Kidney (tissue), 14 donors: ENCODE results near the gene FNDC1. TPM values are rescaled to one million over a fixed set of nuclear protein-coding genes. Genes with fewer than 3 reads are reported as not detected.

Experiments used
- DNase-seq, 5 donors: peaks; one replicate each; pipeline ENCODE4 v3.0.0-alpha.2; 2013 to 2020
- FAIRE-seq: peaks from 2 replicates; lab custom pipeline; 2012; peaks lifted over from hg19 to GRCh38; lab: Jason Lieb, UNC
- H3K27ac ChIP-seq, 2 donors: one replicate each; pipeline ENCODE4 v1.7.0; 2013; ENCODE audit warnings: low read depth in 2 of 2, low read length in 2 of 2, inconsistent platforms in 1 of 2
- H3K27me3 ChIP-seq: one replicate; pipeline ENCODE4 v1.7.1; 2013; ENCODE audit warnings: low read length, inconsistent platforms; ENCODE audit not compliant: control insufficient read depth, insufficient read depth
- H3K36me3 ChIP-seq, 3 donors: one replicate each; pipeline versions ENCODE4 v1.7.0 to v1.7.1; 2013; ENCODE audit warnings: low read length in 3 of 3, control low read depth in 1 of 3, inconsistent platforms in 1 of 3; ENCODE audit not compliant: insufficient read depth in 3 of 3, control insufficient read depth in 2 of 3
- H3K4me1 ChIP-seq, 3 donors: one replicate each; pipeline versions ENCODE4 v1.7.0 to v1.7.1; 2013; ENCODE audit warnings: low read length in 3 of 3, inconsistent platforms in 1 of 3, low read depth in 1 of 3; ENCODE audit not compliant: control insufficient read depth in 2 of 3, insufficient read depth in 2 of 3
- H3K4me3 ChIP-seq, 3 donors: one replicate each; pipeline versions ENCODE4 v1.7.0 to v1.8.1; 2013; ENCODE audit warnings: low read length in 3 of 3, control low read depth in 1 of 3, inconsistent platforms in 1 of 3
- H3K9ac ChIP-seq, 3 donors: one replicate each; pipeline versions ENCODE4 v1.7.0 to v1.7.1; 2013; ENCODE audit warnings: low read length in 3 of 3, control low read depth in 1 of 3, inconsistent platforms in 1 of 3
- H3K9me3 ChIP-seq, 3 donors: one replicate each; pipeline versions ENCODE4 v1.7.0 to v1.7.1; 2013; ENCODE audit warnings: low read length in 3 of 3, control low read depth in 1 of 3, inconsistent platforms in 1 of 3; ENCODE audit not compliant: control insufficient read depth in 2 of 3, insufficient read depth in 1 of 3
- intact Hi-C: fragments of 100-400 bp; cut with DNase I; formaldehyde crosslinking; loops from one replicate; pipeline ENCODE4 v1.11.1; 2022
- polyA plus RNA-seq: library from polyadenylated mRNA; stranded (reverse); fragments of 350-450 nt; fragmentation: Illumina TruSeq; extraction: RNeasy Lipid Tissue Mini Kit (QIAGEN cat#74804); gene quantifications from one replicate; pipeline ENCODE4 v1.2.3, GENCODE V29; 2014; ENCODE audit warnings: low read depth, low replicate concordance; ENCODE audit not compliant: insufficient read depth
- total RNA-seq: library from RNA; stranded (reverse); fragmentation: NEBNext Ultra II Directional; extraction: Animal tissue kit (Norgen Biotek cat#: 25700); gene quantifications from one replicate; pipeline ENCODE4 v1.2.1, GENCODE V29; 2021
- TF ChIP-seq, protein P1 (sequence below): IDR thresholded peaks from 3 replicates; pipeline ENCODE4 v1.5.1; 2012; ENCODE audit warnings: mild to moderate bottlenecking, moderate library complexity, borderline replicate concordance; ENCODE audit not compliant: insufficient read depth; ENCODE audit errors: extremely low read depth
- donor health status: control.
- donor health status: control.
- donor health status: control.
- donor health status: control.
- donor health status: control.
- donor health status: DM: yes; HTN: yes; CAD: no.
- donor health status: Normal renal cell carcinoma (clear cell type).

Gene FNDC1
- total and polyA plus RNA-seq, 2 donors from 2014 or later = 0.69 to 1.3 TPM

DNA sequence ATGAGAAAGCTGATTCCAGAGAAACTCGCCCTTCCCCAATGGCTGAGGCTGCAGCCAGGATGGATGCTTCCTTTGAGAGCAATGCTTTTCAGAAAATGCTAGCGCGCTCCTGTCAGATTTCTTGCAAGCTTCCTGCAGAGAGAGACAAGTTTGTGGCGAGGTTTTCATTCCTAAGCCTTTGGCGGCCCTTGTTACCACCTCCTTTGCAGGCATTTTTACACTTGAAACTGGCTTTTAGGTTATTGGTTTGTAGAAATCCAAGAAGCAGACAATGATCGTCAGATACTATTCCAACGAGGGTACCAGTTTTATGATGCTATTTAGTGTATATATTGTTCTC, 1.1 kb downstream of the FNDC1 start:
- no peak for FAIRE-seq
- no peak for DNase-seq
- Histone ChIP-seq H3K9me3 (no peaks in the 10 kb centered on the region), H3K4me1 (peaks cover 0 to under 1% (median 0%) of the 10 kb centered on the region in 3 donors), H3K36me3 (no peaks in the 10 kb centered on the region), H3K9ac (no peak overlapping the region), H3K4me3 (peak overlapping the region in 2 of 3 donors; percentile 32 to 33), H3K27me3 (peaks cover 11% of the 10 kb centered on the region), H3K27ac (no peak overlapping the region)
- TF ChIP-seq, protein P1, sequence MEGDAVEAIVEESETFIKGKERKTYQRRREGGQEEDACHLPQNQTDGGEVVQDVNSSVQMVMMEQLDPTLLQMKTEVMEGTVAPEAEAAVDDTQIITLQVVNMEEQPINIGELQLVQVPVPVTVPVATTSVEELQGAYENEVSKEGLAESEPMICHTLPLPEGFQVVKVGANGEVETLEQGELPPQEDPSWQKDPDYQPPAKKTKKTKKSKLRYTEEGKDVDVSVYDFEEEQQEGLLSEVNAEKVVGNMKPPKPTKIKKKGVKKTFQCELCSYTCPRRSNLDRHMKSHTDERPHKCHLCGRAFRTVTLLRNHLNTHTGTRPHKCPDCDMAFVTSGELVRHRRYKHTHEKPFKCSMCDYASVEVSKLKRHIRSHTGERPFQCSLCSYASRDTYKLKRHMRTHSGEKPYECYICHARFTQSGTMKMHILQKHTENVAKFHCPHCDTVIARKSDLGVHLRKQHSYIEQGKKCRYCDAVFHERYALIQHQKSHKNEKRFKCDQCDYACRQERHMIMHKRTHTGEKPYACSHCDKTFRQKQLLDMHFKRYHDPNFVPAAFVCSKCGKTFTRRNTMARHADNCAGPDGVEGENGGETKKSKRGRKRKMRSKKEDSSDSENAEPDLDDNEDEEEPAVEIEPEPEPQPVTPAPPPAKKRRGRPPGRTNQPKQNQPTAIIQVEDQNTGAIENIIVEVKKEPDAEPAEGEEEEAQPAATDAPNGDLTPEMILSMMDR = no peak
- intact Hi-C loops = loop anchor here (10.0 kb wide), 1 partner anchor 474 kb away; no protein-coding TSS in a partner anchor

- TF ChIP-seq, protein P1 = no peak
- FAIRE-seq (no peak), DNase-seq (peak in 1 of 5 donors; percentile 26)
- H3K27me3 ChIP-seq = peaks cover 11% of the 10 kb centered on the region
- H3K4me3 ChIP-seq = no peak overlapping the region
- no peaks in the 10 kb centered on the region for H3K36me3 ChIP-seq
- peaks cover 0 to 3% (median 0%) of the 10 kb centered on the region in 3 donors for H3K4me1 ChIP-seq
- no peak overlapping the region for H3K9ac ChIP-seq
- H3K9me3 ChIP-seq = no peaks in the 10 kb centered on the region
- intact Hi-C loops = loop anchor here (10.0 kb wide), 1 partner anchor 474 kb away; no protein-coding TSS in a partner anchor
- H3K27ac ChIP-seq = no peak overlapping the region
These were observed 2.0 kb downstream of the FNDC1 start for GRCh38 chr6:159170999-159171712.

- H3K9ac ChIP-seq = no peak overlapping the region
- H3K4me1 ChIP-seq = peaks cover 0 to 3% (median 0%) of the 10 kb centered on the region in 3 donors
- H3K4me3 ChIP-seq = no peak overlapping the region
- no peak for DNase-seq
- H3K27me3 ChIP-seq = peaks cover 11% of the 10 kb centered on the region
- H3K9me3 ChIP-seq = no peaks in the 10 kb centered on the region
- no peak overlapping the region for H3K27ac ChIP-seq
- no peak for FAIRE-seq
- intact Hi-C loops = loop anchor here (10.0 kb wide), 1 partner anchor 473 kb away; no protein-coding TSS in a partner anchor
- H3K36me3 ChIP-seq = no peaks in the 10 kb centered on the region
- TF ChIP-seq, protein P1 = no peak
These were observed 2.9 kb downstream of the FNDC1 start for GRCh38 chr6:159172091-159172491.
